Measurements from ENCODE around the gene OLFM1. TPM values are rescaled to one million over a fixed set of nuclear protein-coding genes. Genes with fewer than 3 reads are reported as not detected.
"Not testable (repeated sequence)": the region's sequence is repeated elsewhere in the genome, so short reads cannot be mapped to it uniquely, and the experiment has no call there.

The OLFM1 gene
- total RNA-seq, 6 experiments from 2014 or later: 0.07 to 0.15 TPM; not detected in 4

GRCh38 chr9:135147938-135148337 is 60.5 kb downstream of the OLFM1 start:
- Mint-ChIP-seq H3K27ac (no peak overlapping the region), H3K27me3 (ENCODE audit: insufficient read depth) (peaks cover 11% of the 10 kb centered on the region), H3K4me3 (no peak overlapping the region), H3K36me3 (ENCODE audit: low read depth) (peaks cover 7% of the 10 kb centered on the region; the same call in 1 of the 2 replicates), H3K4me1 (ENCODE audit: low read depth) (no peaks in the 10 kb centered on the region), H3K9me3 (peaks cover 55% of the 10 kb centered on the region)
- DNase-seq: no peak
- TF ChIP-seq CTCF (IDR thresholded peaks at IDR 0.05): no peak

DNA sequence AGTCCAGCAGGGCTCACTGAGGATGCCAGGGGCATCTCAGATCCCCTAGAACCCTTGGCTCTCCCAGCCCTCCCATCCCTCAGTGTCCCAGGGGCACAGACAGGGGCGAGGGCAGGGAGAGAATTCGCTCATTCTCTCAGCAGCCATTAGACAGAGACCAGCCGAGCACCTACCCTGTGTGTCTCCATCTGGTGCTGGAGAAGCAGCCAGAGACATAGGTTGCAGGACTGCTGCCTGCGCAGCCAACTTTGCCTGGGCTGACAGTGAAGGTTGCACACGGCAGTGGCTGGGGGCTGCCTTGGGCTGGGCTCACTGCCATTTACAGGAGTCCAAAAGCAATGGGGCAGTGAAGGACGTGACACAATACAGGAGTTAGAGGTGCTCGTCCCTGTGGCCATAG is 60.9 kb downstream of the OLFM1 start:
- TF ChIP-seq CTCF (IDR thresholded peaks at IDR 0.05): no peak
- Mint-ChIP-seq H3K9me3 (peaks cover 59% of the 10 kb centered on the region), H3K27me3 (ENCODE audit: insufficient read depth) (peaks cover 11% of the 10 kb centered on the region), H3K4me1 (ENCODE audit: low read depth) (no peaks in the 10 kb centered on the region), H3K36me3 (ENCODE audit: low read depth) (peaks cover 7% of the 10 kb centered on the region; the same call in 1 of the 2 replicates), H3K4me3 (no peak overlapping the region), H3K27ac (no peak overlapping the region)
- DNase-seq: no peak

GRCh38 chr9:135149901-135150300 is 62.4 kb downstream of the OLFM1 start:
- peaks cover 62% of the 10 kb centered on the region for H3K9me3 Mint-ChIP-seq
- not testable (repeated sequence) for H3K36me3 Mint-ChIP-seq (ENCODE audit: low read depth); H3K27ac Mint-ChIP-seq; H3K4me1 Mint-ChIP-seq (ENCODE audit: low read depth); DNase-seq; H3K4me3 Mint-ChIP-seq; H3K27me3 Mint-ChIP-seq (ENCODE audit: insufficient read depth)

DNA sequence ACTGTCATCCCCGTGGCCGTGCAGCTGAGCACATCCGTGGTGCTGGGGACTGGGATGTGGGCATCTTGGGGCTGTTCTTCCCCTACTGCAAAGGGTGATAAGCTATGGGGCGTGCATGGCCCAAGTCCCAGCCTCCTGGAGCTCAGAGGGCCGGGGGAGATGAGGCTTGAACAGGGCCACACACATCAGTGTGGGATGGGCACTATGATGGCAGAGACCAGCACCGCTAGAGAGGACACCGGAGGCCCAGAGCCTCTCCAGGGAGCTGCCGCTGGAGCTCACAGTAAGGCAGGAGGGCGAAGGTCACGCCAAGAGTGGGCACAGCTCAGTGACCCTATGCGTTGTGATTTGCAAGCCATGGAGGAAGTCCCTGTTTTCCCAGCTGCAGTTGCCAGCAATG is 63.5 kb downstream of the OLFM1 start:
- no peak for TF ChIP-seq CTCF (IDR thresholded peaks at IDR 0.05)
- Mint-ChIP-seq H3K27me3 (ENCODE audit: insufficient read depth) (peaks cover 7% of the 10 kb centered on the region), H3K36me3 (ENCODE audit: low read depth) (peaks cover 7% of the 10 kb centered on the region; the same call in 1 of the 2 replicates), H3K4me1 (ENCODE audit: low read depth) (no peaks in the 10 kb centered on the region), H3K4me3 (no peak overlapping the region), H3K27ac (no peak overlapping the region), H3K9me3 (peaks cover 51% of the 10 kb centered on the region)
- DNase-seq: no peak

DNA sequence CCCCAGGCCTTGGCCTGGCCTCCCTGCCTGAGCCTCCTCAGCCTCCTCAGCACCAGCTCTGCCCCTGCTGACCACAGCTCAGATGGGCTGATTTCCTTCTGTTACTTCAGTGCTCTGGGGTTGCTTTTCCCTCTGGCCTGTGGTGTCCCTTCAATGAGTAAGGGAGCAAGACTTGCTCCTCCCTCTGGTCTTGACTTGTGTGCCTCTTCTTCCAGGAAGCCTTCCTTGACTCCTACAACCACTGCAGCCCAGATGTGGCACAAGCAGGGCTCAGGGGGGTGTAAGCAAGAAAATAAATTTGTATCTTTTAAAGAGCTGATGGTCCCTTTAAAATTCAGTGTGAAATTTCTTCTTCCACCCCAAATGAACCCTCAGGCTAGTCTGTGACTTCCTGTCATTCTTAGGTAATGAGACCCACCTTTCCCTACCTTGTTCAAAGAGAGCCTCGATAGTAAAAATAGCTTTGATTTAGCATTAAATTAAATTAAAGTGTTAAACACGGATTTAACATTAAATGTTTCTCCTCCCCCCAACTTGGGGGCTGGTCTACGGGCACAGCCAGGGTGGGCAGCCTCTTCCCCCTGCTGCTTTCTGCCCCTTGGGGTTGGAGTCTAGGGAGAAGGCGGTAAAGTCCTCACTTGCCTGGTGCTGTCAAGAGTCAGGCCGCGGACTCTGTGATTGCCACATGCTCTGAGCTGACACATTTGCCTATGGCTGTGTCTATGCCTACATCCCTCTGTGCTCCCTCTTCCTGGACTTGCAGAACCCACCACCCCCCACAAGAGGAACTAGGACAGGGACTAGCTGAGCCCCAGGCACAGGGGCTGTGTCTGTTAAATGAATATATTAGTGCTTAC is 64.5 kb downstream of the OLFM1 start:
- Mint-ChIP-seq H3K27me3 (ENCODE audit: insufficient read depth) (peaks cover 4% of the 10 kb centered on the region), H3K4me3 (no peak overlapping the region), H3K27ac (no peak overlapping the region), H3K36me3 (ENCODE audit: low read depth) (peaks cover under 1% of the 10 kb centered on the region; the same call in 1 of the 2 replicates), H3K9me3 (peaks cover 42% of the 10 kb centered on the region), H3K4me1 (ENCODE audit: low read depth) (no peaks in the 10 kb centered on the region)
- TF ChIP-seq CTCF (IDR thresholded peaks at IDR 0.05): no peak
- no peak for DNase-seq

GRCh38 chr9:135152614-135153334 is 65.3 kb downstream of the OLFM1 start:
- Mint-ChIP-seq H3K4me3 (no peak overlapping the region), H3K27me3 (ENCODE audit: insufficient read depth) (peaks cover 2% of the 10 kb centered on the region), H3K9me3 (peaks cover 45% of the 10 kb centered on the region), H3K36me3 (ENCODE audit: low read depth) (no peaks in the 10 kb centered on the region; the same call in 1 of the 2 replicates), H3K4me1 (ENCODE audit: low read depth) (no peaks in the 10 kb centered on the region), H3K27ac (no peak overlapping the region)
- no peak for DNase-seq
- no peak for TF ChIP-seq CTCF (IDR thresholded peaks at IDR 0.05)

All from HFFc6 (cell line).